Raji (cell line): Measurements from ENCODE around the gene RBM38.

Experiments used
- POLR2A ChIP-seq: IDR thresholded peaks from 2 replicates; pipeline ENCODE4 v1.6.1; 2011; ENCODE audit warnings: low read depth, low read length, control low read depth; ENCODE audit not compliant: insufficient read depth

RBM38 gene

GRCh38 chr20:57384486-57384885 is 6.7 kb upstream of the RBM38 start:
- no peak for TF ChIP-seq POLR2A

- TF ChIP-seq POLR2A: no peak
Measured at GRCh38 chr20:57384953-57385761, 6.0 kb upstream of the RBM38 start.

- no peak for TF ChIP-seq POLR2A
Measured at GRCh38 chr20:57385940-57386339, 5.3 kb upstream of the RBM38 start.

GRCh38 chr20:57386762-57387161 is 4.4 kb upstream of the RBM38 start:
- TF ChIP-seq POLR2A: no peak

GRCh38 chr20:57387463-57387862 is 3.7 kb upstream of the RBM38 start:
- no peak for TF ChIP-seq POLR2A

- TF ChIP-seq POLR2A: no peak
Measured at GRCh38 chr20:57387945-57388371, 3.2 kb upstream of the RBM38 start.

GRCh38 chr20:57388953-57389694 is 2.1 kb upstream of the RBM38 start:
- TF ChIP-seq POLR2A: peak; percentile 49; the same call in 1 of the 2 replicates

GRCh38 chr20:57389695-57390603 is 1.2 kb upstream of the RBM38 start:
- peak; percentile 60 for TF ChIP-seq POLR2A

GRCh38 chr20:57391439-57392301 is 474 bp downstream of the RBM38 start:
- TF ChIP-seq POLR2A: peak; percentile 68

- 0 out of 2 replicates have a peak, but pooled peaks have one; percentile 19 for TF ChIP-seq POLR2A
Measured at GRCh38 chr20:57392512-57393271, 1.5 kb downstream of the RBM38 start.

- 0 out of 2 replicates have a peak, but pooled peaks have one; percentile 4 for TF ChIP-seq POLR2A
Measured at GRCh38 chr20:57393321-57394120, 2.3 kb downstream of the RBM38 start.
